HG03280 (cell line): Measurements from ENCODE around the gene ALDH1B1.
"Not testable (repeated sequence)": the region's sequence is repeated elsewhere in the genome, so short reads cannot be mapped to it uniquely, and the experiment has no call there.

Experiments
- ATAC-seq: cut with Tn5 transposase; IDR thresholded peaks from one replicate; pipeline ENCODE4 v1.9.1; 2021; ENCODE audit warnings: mild to moderate bottlenecking, moderate library complexity; ENCODE audit not compliant: unreplicated experiment

The ALDH1B1 gene

DNA sequence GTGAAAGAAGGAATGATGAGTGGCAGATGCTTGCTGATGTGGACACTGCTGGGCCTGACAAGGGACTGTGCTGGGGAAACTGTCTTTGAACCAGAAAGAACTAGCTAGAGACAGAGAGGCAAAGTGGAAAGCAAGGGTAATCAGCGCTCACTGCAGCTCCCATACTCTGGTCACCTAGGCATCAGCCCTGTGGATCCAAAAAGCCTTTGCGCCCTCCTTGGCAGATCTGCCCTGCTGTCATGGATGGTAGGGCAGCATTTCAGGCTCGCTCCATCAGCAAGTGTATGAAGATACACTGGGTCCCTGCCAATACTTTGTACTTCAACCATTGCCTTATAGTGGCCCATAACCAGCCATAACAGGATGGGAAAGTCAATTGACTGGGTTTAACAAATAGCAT is 6.6 kb upstream of the ALDH1B1 start:
- no peak for ATAC-seq

- no peak for ATAC-seq
Observed at GRCh38 chr9:38386319-38386895, 6.1 kb upstream of the ALDH1B1 start.

DNA sequence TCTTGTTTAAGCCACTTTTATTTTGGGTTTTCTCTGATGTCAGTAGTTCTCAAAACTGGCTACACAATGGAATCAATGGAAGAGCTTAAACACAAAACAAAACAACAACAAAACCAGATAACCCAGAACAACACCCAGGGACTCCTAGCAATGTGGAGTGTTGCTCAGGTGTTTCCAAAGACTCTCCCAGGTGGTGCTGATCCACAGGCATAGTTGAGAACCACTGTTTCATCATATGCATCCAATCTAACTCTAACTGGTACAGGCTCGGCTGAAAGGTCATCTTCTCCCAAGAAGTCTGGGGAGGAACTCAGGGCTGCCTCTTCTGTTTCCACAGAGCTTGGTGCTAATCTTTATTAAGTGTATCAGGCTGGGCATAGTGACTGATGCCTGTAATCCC is 5.4 kb upstream of the ALDH1B1 start:
- no peak for ATAC-seq

- no peak for ATAC-seq
Observed at GRCh38 chr9:38387751-38388150, 4.8 kb upstream of the ALDH1B1 start.

DNA sequence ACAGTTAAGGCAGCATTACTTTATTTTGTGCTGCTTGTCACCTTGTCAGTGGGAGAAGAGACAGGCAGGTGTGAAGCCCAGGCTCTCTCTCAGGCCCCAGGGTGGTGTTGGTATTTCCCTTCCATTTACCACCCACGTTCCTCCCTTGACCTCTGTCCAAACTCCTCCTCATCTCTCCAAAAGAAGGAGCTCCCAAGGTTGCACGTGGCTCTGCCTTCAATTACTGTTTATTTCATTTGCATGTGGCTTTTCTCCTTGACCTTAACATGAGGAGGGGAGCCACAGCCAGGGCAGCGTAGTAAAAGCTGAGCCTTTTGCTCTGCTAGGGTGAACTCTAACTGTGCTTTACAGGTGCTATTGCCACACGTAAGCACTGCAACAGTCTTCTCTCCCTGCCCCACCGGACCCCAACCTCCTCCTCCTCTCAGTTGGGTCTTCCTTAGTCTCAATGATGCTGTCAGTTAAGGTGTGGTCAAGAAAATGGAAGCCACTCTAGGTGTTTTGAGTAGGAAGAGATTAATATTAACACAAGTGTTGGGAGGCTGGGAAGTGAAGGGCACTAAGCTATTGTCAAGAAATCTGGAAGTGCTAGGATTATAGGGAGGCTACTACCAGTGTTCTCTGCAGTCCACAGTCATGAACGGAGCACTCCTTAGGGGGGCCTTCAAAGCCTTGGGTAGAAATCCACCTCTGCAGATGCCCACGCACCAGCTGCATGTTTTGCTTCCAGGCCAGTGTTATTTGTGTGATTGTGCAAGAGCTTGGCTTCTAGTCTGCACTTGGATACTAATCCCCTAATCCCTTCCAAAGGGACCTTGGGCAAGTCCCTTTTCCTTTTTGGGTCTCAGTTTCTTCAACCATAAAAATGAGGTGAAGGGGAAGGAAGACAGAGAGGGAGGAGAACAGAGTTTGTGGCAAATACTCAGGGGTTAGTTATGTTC is 3.9 kb upstream of the ALDH1B1 start:
- ATAC-seq = no peak

- no peak for ATAC-seq
Observed at GRCh38 chr9:38389313-38389712, 3.2 kb upstream of the ALDH1B1 start.

DNA sequence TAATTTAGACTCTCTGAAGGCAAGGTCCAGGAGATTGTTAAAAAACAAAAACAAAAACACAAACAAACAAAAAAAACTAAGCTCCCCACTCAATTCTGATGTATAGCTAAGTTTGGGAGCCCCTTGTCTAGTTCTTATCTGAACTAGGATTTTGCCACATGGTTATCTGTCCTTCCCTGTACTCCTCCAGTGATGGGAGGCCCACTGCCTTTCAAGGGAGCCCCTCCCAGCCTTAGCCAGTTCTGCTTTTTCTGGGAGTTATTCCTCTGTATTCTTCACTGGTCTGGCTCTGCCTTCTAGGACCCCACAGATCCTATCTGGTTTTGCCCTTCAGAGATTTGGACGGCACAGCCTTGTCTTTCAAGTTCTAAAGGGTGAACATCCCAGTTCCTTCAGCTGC is 2.1 kb upstream of the ALDH1B1 start:
- ATAC-seq = no peak

GRCh38 chr9:38390851-38391250 is 1.7 kb upstream of the ALDH1B1 start:
- ATAC-seq = no peak

- no peak for ATAC-seq
Observed at GRCh38 chr9:38391278-38392118, 1.0 kb upstream of the ALDH1B1 start.

- peak; percentile 1 for ATAC-seq
Observed at GRCh38 chr9:38393128-38393796, 760 bp downstream of the ALDH1B1 start.

DNA sequence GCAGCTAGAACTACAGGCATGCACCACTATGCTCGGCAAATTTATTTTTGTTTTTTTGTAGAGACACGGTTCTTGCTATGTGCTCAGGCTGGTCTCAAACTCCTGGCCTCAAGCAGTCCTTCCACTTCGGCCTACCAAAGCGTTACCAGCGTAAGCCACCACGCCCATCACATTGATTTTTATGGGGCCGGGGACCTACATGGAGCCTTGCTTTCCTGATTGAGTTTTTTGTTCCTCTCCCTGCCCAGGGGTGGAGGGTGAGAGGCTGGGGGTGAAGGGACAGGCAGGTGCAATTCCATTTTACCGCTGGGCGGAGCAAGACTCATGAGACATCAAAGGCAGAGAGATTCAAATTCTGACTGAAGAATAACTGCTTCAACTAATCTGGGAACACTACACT is 1.9 kb downstream of the ALDH1B1 start:
- no peak for ATAC-seq

- no peak for ATAC-seq
Observed at GRCh38 chr9:38395653-38396370, 3.3 kb downstream of the ALDH1B1 start.

DNA sequence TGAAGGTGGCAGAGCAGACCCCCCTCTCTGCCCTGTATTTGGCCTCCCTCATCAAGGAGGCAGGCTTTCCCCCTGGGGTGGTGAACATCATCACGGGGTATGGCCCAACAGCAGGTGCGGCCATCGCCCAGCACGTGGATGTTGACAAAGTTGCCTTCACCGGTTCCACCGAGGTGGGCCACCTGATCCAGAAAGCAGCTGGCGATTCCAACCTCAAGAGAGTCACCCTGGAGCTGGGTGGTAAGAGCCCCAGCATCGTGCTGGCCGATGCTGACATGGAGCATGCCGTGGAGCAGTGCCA is 3.8 kb downstream of the ALDH1B1 start:
- ATAC-seq = no peak

GRCh38 chr9:38399191-38399590 is 6.7 kb downstream of the ALDH1B1 start:
- not testable (repeated sequence) for ATAC-seq

- no peak for ATAC-seq
Observed at GRCh38 chr9:38401994-38402393, 9.5 kb downstream of the ALDH1B1 start.

DNA sequence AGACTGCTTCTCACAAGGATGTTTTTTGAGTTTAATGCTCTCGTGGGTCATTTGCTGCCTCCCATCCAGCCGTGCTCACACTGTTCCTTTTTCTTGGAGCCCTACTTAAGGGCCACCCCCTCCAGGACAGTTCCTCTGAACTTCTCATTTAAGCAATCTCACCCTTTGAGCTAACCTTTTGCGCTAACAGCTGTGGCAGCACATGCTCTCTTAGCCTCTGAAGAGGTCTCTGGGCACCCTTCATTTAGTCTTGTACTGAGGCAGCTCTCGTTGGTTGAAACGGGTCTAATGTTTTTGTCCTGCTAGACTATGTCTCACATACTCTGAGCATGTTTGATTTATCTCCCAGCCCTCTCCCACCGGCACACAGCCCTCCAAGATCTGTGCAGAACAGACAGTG is 11.8 kb downstream of the ALDH1B1 start:
- no peak for ATAC-seq

DNA sequence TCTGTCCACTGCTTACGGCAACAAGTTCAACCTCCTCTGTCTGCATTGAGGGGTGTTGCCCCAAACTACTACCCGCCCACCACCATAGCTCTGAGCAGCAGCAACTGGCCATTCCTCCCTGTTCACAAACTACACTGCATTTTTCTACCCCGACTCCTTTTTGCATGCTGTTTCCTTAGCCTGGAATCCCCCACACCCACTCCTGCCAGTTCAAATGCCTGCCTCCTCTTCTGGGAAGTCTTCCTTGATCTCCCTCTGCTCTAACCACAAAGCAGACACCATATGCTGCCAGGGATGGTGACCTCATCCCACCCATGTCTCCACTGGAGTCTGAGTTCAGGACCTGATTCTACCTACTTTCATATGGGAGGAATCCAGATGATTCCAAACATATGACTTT is 13.3 kb downstream of the ALDH1B1 start:
- ATAC-seq = no peak

DNA sequence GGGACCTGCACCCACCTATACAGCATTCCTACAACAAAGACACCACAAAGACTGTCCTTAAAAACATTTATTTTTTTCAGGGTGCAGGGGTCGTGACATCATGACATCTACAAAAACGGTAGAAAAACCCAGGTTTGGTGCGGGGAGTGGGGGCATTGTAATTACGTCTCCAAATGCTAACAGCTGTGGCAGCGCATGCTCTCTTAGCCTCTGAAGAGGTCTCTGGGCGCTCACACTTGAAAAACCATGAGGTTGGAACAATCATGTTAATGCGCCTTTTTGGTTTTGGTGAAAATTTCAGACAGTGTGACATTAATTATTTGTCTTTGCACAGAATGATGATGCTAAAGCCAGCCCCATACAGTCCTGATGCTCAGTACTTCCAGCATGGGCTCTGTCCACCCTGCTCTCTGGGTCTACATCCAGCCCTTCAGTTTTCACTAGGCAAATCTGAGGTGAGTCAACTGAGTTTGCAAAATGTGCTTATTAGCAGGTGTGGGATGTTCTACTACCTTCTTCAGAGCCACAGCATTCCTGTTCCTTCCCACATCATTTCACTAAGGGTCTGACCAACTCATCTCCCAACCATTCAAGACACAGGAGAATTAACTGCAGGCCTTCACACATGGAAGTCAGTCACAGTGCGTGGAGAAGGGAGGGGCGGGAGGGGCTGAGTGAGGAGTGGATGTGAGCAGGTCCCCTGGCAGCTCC is 14.1 kb downstream of the ALDH1B1 start:
- no peak for ATAC-seq

GRCh38 chr9:38408719-38409118 is 16.2 kb downstream of the ALDH1B1 start:
- no peak for ATAC-seq

DNA sequence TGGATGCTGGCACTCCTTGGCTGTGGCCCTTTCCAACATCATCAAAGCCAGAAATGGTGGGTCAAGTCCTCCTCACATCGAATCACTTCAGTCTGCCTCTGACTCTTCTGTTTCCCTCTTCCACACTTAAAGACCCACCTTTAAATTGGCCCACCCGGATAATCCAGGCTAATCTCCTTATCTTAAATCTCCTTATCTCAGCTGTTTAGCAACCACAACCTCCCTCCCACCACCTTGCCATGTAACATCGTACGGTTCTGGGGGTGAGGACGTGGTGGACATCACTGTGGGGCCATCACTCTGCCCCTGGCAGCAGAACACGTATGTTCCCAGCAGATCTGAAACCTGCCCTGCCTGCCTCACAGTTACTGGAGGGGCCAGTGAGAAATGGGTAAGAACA is 20.2 kb downstream of the ALDH1B1 start:
- ATAC-seq = no peak
